NCI-H187 treated with DMSO at 0.1 percent for 48 hours (cell line): ENCODE results near the gene ULK4.
"Not testable (repeated sequence)": the region's sequence is repeated elsewhere in the genome, so short reads cannot be mapped to it uniquely, and the experiment has no call there.

Source experiments
- DNase-seq: peaks from one replicate; lab custom pipeline; 2025; lab: John Stamatoyannopoulos, UW

ULK4 gene

DNA sequence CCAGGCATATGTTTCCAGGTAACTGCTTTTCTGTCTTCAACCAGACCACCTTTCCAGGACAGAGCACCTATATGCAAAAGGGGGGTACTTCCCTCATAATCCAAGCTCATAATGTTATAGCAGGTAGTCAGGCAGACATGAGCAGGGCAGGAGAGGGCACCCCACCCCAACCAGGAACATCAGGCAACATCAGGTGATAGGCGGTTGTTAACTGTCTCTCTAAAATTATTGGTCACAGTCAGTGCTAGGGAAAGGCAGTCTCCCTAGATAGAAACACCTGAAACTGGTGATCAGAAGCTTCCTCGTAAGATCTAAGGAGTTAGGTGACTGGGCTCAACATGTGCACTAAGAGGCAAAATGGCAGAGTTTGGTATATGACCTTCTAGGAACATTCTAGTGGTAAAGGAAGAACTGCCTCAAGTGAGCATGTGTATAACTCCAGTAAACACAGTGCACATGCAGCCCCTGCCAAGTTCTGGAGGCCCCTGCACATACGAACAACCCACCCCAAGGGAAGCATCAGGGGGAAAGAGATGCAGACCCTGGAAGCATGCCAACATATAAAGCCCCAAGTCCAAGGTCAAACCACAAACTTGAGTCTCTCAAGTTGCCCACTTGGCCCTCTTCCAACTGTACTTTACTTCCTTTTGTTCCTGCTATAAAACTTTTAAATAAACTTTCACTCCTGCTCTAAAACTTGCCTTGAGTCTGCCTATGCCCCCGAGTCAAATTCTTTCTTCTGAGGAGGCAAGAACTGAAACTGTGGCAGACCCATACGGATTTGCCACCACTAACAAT, 270.9 kb downstream of the ULK4 start:
- DNase-seq: no peak

DNA sequence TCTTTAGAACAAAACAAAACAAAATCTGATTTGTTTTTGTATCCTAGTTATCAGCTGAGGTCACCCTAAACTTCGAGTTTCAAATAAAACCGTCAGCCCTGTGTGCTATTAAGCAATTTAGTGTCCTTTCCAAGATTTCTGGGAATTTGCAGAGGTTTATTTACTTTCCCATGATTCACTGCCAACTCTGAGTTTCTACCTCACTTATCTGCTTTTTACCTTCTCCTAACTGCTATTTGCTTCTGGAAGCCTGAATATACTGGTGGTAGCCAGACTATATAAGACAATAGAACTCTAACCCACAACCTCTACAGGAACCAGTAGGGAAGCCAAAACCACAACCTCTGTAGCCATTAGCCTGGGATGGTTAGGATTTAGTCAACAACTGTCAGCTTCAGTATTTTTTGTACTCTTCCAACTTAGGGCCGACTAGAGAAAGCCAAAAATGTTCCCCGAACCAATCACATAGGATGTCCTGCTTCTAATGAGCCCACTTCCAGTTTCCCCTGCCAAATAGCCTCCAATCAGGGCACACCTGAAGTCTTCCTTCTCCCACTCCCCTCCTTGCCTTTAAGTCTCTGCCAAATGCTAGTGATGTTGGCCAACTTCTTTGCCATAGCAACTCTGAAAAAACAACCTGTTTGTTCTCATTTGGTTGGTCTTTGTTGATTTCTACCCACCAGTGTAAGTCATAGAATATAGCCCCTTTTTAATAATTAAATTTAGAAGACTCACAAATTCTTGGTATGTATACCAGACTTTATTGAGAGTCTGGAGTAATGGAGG, 273.1 kb downstream of the ULK4 start:
- DNase-seq: no peak

DNA sequence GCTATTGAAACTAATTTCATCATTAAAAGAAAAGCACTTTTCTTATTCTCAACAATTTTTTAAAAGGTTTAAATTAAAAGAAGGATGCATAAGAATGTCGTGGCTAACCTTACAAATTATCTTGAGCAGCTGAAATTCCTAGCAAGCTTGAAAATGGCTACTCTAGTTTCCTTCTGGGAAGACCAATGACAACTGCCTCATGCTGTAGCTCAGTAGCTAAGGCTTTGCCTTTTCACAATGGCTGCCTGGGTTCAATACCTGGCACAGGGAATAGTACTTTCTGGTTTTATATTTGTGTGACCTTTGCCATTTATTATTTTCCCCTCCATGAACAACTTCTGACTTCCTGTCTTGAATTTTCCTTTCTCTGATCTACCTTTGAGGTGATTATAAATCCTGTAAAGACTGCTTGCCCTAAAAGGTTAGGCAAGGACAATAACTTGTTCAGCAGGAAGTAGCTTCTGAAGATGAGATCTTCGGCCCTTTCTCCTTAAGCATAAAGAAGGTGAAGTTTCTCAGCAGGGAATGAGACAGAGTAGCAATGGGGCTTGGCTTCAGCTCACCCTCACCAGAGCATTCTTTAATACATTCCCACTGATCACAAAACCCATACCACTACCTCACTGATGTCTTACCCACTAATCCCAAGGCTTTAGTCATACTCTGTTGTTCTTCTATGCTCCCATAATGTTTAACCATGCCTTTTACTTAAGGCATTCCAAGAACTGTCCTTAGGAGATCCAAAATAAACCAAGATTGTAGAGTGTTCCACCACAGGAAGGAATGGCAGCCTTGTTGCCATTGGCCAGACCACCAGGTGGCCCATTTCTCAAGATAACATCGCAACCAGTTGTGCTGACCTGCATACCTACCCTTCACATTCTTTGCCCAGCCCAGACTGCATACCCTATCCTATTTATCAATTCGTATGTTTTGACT, 276.8 kb downstream of the ULK4 start:
- DNase-seq: no peak

- no peak for DNase-seq
These were observed 278.1 kb downstream of the ULK4 start for GRCh38 chr3:41683666-41684350.

GRCh38 chr3:41682996-41683395, 278.9 kb downstream of the ULK4 start:
- no peak for DNase-seq

GRCh38 chr3:41682382-41682781, 279.5 kb downstream of the ULK4 start:
- DNase-seq: no peak

GRCh38 chr3:41681479-41681878, 280.4 kb downstream of the ULK4 start:
- peak; percentile 41 for DNase-seq

DNA sequence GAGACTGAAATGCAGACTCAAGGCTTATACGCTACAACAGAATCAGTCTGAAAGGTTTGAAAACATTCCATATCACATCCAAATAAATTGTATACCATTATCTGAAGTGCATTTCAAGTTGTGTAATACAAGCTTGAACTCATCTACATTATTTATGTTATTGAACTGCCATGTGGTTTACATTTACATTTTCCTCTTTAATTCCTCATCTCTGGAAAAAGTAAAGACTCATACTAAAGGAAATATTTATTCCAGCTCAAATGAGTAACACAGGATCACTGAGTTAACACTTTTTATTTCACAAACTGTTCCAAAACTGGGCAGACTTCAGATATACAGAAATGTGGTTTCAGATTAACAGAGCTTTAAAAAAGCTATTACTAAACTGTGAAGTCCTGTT, 282.5 kb downstream of the ULK4 start:
- DNase-seq: no peak

- DNase-seq: not testable (repeated sequence)
These were observed 286.8 kb downstream of the ULK4 start for GRCh38 chr3:41675102-41675501.

- no peak for DNase-seq
These were observed 287.5 kb downstream of the ULK4 start for GRCh38 chr3:41674449-41674848.

DNA sequence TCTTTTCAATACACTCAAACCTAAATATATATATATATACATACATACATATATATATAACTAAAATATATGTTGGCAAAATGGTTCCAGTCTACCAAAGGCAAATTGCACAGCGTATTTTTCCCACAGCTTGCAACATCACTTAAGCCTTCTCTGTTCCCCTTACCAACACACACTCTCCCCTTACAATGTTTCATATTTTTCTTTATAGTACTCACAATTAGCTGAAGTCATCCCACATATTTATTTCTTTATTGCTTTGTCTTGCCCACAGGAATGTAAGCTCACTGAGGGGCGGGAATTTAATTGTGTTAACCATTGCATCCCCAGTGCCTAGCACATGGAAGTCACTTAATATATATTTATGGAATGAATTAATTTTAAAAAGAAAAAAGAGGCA, 288.3 kb downstream of the ULK4 start:
- DNase-seq: no peak

DNA sequence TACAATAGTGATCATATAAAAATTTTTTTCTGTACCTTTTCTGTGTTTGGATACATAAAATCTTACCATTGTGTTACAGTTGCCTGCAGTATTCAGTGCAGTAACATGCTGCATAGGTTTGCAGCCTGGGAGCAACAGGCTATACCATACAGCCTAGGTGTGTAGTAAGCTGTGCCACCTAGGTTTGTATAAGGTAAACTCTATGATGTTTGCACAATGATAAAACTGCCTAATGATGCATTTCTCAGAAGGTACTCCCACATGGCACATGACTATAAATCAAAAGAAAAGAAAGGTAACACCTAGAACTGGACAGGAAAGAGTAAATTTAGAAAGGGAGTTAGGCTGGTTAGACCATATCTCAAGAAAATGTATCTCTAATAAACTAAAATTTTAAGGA, 293.5 kb downstream of the ULK4 start:
- no peak for DNase-seq

DNA sequence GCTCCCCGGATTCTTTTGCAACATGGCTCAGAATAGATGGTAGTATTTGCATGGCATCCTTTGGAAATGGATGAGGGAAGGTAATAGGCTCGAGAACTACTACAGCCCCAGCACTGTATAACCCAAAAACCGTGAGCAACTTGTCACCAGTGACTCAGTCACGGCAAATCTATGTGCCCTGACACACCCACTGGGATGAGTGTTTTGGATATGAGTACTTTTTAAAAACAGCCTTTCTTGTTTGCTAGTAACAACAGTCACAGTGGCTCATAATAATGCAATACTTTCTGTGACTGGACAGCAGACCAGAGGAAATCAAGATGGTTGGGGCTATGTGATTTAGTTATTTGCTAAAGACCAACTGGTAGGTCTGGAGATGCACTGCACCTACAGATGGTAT, 299.6 kb downstream of the ULK4 start:
- DNase-seq: no peak

DNA sequence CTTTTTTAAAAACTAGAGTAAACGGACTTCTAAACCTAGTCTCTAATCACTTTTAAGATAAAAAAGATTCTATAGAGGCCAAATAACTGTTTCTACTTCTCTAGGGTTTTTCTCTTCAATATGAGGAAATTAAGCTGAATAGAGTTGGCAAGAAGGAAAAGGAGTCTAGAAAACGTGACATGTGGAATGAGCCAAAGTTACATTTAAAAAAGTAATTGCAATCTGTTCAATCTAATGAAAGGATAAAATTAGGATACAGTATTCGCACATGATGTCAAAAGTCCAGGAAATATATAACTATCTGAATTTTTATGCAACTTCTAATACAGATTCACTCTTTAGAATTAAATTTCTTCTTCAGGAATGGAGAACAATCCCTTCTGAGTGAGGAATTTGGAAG, 300.1 kb downstream of the ULK4 start:
- no peak for DNase-seq

GRCh38 chr3:41660510-41660909, 301.4 kb downstream of the ULK4 start:
- no peak for DNase-seq

DNA sequence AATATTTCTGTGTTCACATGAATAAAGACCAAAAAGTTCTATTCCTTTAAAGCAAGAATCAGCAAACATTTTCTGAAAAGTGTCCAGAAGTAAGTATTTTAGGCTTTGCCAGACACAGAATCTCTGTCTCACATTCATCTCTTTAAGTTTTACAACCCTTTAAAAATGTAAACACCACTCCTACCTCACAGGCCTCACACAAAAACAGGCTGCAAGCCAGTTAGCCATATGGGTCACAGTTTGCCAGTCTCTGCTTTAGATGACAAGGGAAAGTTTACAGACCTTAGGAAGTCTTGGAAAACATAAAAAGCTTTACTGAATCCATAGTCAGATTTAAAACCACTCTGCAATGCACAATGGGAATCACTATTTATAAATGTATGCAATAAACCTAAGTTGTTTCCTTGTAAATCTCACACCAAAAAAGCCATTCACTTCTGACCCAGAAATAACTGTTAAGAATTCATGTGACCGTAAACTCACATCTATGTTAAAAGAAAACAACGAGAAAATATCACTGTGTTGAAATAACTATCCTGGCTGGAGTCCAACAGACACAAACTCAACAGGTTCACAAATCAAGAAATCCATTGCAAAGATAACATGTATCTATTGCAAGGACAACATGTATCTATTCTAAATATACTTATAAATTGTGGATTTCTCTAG, 308.2 kb downstream of the ULK4 start:
- no peak for DNase-seq

DNA sequence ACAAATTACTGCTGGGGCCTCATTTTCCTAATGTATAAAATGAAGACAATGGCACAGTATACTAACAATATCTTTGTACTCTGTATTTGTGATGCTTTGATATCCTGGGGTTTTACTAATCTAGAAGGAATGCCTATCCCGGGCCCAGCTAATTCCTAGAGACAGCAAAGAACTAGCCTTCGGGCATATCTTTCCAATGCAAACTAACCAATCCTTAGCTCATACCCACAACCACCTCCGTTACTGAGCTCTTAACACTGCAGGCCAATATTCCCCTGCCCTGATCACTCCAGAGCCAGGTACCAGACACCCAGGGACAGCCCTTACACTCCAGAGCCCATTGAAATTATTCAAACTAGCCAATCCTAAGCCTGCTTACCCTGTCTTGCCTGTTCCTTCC, 309.0 kb downstream of the ULK4 start:
- DNase-seq: no peak

- DNase-seq: no peak
These were observed 309.4 kb downstream of the ULK4 start for GRCh38 chr3:41652506-41652905.

DNA sequence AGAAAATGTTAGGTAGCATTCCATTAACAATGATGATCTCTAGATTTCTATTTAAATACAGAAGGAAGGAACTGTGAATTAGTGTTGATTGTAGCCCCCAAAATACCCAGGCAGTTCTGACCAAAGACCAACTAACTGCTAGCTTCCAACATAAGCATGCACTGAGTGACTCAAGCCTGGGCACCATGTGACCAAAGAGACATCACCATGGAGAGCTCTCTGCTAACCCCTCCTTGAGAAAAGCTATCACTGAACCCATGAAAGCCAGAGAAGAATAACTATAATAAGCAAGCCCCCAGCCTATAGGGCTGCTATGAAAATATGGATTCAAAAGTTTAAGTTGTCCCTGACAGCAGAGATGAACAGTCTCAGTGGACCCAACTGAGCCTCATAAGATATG, 310.2 kb downstream of the ULK4 start:
- DNase-seq: no peak

DNA sequence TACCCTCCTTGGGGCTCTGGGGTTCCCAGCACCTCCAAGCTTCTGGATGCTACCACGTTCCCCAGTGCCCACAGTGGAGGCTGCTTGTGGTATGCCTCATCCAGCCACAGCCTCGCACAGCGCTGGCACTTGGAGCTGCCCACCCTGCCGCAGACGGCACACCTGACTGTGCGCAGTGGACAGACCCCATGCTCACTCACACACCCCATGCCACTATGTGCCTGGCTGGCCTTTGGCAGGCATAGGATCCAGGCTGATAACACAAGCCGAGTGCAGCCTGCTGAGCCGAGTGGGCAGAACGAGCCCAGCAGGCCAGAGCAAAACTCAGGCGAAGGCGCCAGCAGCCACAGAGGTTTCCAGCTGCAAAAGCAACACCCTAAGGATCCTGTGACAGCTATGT, 311.5 kb downstream of the ULK4 start:
- DNase-seq: no peak

DNA sequence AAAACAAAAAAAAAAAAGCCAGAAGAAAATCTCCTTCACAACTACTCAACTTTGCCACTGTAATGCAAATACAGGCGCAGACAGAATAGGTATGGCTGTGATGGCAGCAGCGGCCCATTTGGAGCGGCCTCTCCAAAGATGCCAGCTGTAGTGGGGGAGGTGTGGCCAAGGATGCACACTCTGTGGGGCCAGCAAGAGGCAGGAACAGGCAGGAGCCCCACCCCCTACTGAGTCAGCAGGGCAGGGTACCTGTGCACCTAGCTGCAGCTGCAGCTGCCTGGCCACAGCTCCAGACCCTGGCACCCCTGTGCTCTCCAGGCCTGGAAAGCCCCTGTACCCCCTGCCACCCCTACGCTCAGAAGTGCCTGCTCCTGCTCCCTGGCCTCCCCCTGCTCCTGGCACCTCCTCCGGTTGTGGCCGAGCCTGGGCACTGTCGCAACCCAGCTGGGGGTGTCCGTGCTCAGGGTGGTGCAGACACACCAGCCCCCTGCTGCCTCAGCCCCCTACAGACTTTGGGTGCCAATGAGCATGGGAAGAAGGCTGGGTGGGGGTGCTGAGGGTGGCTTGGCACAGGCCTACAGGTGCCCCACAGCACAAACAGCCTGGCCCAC, 312.7 kb downstream of the ULK4 start:
- no peak for DNase-seq
